ENCODE results near the gene CRYL1. TPM values are rescaled to one million over a fixed set of nuclear protein-coding genes. Genes with fewer than 3 reads are reported as not detected.

The CRYL1 gene
- total RNA-seq, 1 donor from 2014 or later: 35.4 TPM

DNA sequence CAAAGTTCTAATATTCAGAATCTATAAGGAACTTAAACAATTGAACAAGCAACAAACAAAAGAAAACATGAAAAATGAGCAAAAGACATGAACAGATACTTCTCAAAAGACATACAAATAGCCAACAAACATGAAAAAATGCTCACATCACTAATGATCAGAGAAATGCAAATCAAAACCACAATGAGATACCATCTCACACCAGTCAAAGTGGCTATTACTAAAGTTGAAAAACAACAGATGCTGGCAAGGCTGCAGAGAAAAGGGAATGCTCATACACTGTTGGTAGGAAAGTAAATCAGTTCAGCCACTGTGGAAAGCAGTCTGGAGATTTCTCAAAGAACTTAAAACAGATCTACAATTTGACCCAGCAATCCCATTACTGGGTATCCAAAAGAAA is 74.3 kb downstream of the CRYL1 start:
- H3K4me3 ChIP-seq: no peak overlapping the region

GRCh38 chr13:20448470-20448869 is 77.2 kb downstream of the CRYL1 start:
- no peak for DNase-seq (ENCODE audit: extremely low spot score in 2 of 2)

More for the DNA sequence above, 74.3 kb downstream of the CRYL1 start:
- Histone ChIP-seq H3K36me3 (no peaks in the 10 kb centered on the region), H3K9me3 (peaks cover 11% of the 10 kb centered on the region), H3K27me3 (no peaks in the 10 kb centered on the region), H3K27ac (no peak overlapping the region), H3K4me1 (no peaks in the 10 kb centered on the region)
- DNase-seq (ENCODE audit: extremely low spot score in 2 of 2): no peak
- intact Hi-C loops (cut with DNase I): no loop called here
- TF ChIP-seq, protein P1, sequence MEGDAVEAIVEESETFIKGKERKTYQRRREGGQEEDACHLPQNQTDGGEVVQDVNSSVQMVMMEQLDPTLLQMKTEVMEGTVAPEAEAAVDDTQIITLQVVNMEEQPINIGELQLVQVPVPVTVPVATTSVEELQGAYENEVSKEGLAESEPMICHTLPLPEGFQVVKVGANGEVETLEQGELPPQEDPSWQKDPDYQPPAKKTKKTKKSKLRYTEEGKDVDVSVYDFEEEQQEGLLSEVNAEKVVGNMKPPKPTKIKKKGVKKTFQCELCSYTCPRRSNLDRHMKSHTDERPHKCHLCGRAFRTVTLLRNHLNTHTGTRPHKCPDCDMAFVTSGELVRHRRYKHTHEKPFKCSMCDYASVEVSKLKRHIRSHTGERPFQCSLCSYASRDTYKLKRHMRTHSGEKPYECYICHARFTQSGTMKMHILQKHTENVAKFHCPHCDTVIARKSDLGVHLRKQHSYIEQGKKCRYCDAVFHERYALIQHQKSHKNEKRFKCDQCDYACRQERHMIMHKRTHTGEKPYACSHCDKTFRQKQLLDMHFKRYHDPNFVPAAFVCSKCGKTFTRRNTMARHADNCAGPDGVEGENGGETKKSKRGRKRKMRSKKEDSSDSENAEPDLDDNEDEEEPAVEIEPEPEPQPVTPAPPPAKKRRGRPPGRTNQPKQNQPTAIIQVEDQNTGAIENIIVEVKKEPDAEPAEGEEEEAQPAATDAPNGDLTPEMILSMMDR (IDR thresholded peaks at IDR 0.05): no peak
- no peak for TF ChIP-seq POLR2AphosphoS5 (IDR thresholded peaks at IDR 0.05; ENCODE audit: insufficient read depth in 1 of 2, low read depth in 1 of 2)
- no peak for TF ChIP-seq POLR2A (IDR thresholded peaks at IDR 0.05)

GRCh38 chr13:20446900-20447299 is 78.8 kb downstream of the CRYL1 start:
- TF ChIP-seq, protein P1 (IDR thresholded peaks at IDR 0.05): no peak
- TF ChIP-seq POLR2A (IDR thresholded peaks at IDR 0.05) (no peak), POLR2AphosphoS5 (IDR thresholded peaks at IDR 0.05; ENCODE audit: insufficient read depth in 1 of 2, low read depth in 1 of 2) (no peak)
- intact Hi-C loops (cut with DNase I): no loop called here

More at GRCh38 chr13:20448470-20448869, 77.2 kb downstream of the CRYL1 start:
- intact Hi-C loops (cut with DNase I): no loop called here
- no peaks in the 10 kb centered on the region for H3K4me1 ChIP-seq
- H3K27me3 ChIP-seq: no peaks in the 10 kb centered on the region
- H3K4me3 ChIP-seq: no peak overlapping the region
- TF ChIP-seq POLR2A (IDR thresholded peaks at IDR 0.05): no peak
- TF ChIP-seq, protein P1 (IDR thresholded peaks at IDR 0.05): no peak
- TF ChIP-seq POLR2AphosphoS5 (IDR thresholded peaks at IDR 0.05; ENCODE audit: insufficient read depth in 1 of 2, low read depth in 1 of 2): no peak
- no peak overlapping the region for H3K27ac ChIP-seq
- H3K36me3 ChIP-seq: no peaks in the 10 kb centered on the region
- H3K9me3 ChIP-seq: peaks cover 11% of the 10 kb centered on the region

DNA sequence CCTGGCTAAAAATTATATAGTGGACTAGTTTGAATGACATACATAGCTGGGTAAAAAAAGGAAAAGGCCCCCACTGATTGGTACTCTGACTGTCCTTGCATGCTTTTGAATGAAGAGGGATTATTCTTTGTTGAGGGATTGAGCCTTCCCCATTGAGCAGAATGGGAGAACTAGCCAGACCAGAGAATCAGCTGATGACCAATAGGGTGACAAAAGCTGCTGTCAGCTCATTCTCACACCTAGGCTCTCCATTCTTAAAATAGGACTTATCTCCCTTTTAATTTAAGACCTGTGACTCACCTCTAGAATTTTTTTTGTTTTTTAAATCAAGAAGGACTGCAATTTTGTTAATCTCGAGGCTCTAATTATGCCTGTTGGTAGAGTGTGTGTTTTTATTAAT is 79.3 kb downstream of the CRYL1 start:
- H3K4me1 ChIP-seq: peaks cover 15% of the 10 kb centered on the region
- H3K27me3 ChIP-seq: no peaks in the 10 kb centered on the region
- H3K36me3 ChIP-seq: no peaks in the 10 kb centered on the region
- DNase-seq (ENCODE audit: extremely low spot score in 2 of 2): no peak
- TF ChIP-seq POLR2AphosphoS5 (IDR thresholded peaks at IDR 0.05; ENCODE audit: insufficient read depth in 1 of 2, low read depth in 1 of 2) (no peak), POLR2A (IDR thresholded peaks at IDR 0.05) (no peak)
- TF ChIP-seq, protein P1 (IDR thresholded peaks at IDR 0.05): no peak
- H3K9me3 ChIP-seq: peaks cover 11% of the 10 kb centered on the region
- no peak overlapping the region for H3K4me3 ChIP-seq
- intact Hi-C loops (cut with DNase I): no loop called here
- H3K27ac ChIP-seq: no peak overlapping the region

More at GRCh38 chr13:20446900-20447299, 78.8 kb downstream of the CRYL1 start:
- DNase-seq (ENCODE audit: extremely low spot score in 2 of 2): no peak
- H3K4me1 ChIP-seq: peaks cover 13% of the 10 kb centered on the region
- H3K9me3 ChIP-seq: peaks cover 11% of the 10 kb centered on the region
- H3K36me3 ChIP-seq: no peaks in the 10 kb centered on the region
- H3K4me3 ChIP-seq: no peak overlapping the region
- no peak overlapping the region for H3K27ac ChIP-seq
- no peaks in the 10 kb centered on the region for H3K27me3 ChIP-seq

- Histone ChIP-seq H3K27ac (no peak overlapping the region), H3K27me3 (no peaks in the 10 kb centered on the region), H3K4me1 (peaks cover 28% of the 10 kb centered on the region), H3K9me3 (no peaks in the 10 kb centered on the region), H3K4me3 (no peak overlapping the region), H3K36me3 (no peaks in the 10 kb centered on the region)
- intact Hi-C loops (cut with DNase I): no loop called here
- TF ChIP-seq POLR2A (IDR thresholded peaks at IDR 0.05) (no peak), POLR2AphosphoS5 (IDR thresholded peaks at IDR 0.05; ENCODE audit: insufficient read depth in 1 of 2, low read depth in 1 of 2) (no peak)
- TF ChIP-seq, protein P1 (IDR thresholded peaks at IDR 0.05): no peak
- no peak for DNase-seq (ENCODE audit: extremely low spot score in 2 of 2)
Observed at GRCh38 chr13:20442798-20443381, 82.8 kb downstream of the CRYL1 start.

All from vagina (tissue), 2 donors.